Panc1 (cell line): ENCODE measurements around the gene HOXD9.

Experiments
- TF ChIP-seq, protein P1 (sequence below): fragments of 450-650 bp; IDR thresholded peaks from 2 replicates; pipeline ENCODE4 v1.5.1; 2017; ENCODE audit warnings: mild to moderate bottlenecking
- TF ChIP-seq, protein P2 (sequence below), 2 experiments: IDR thresholded peaks; 2 replicates each; pipeline ENCODE4 v1.6.1; 2011 to 2012; ENCODE audit warnings: low read depth in 2 of 2, control low read depth in 1 of 2, low read length in 1 of 2, mild to moderate bottlenecking in 1 of 2, moderate library complexity in 1 of 2; ENCODE audit not compliant: insufficient read depth in 1 of 2

DNA sequence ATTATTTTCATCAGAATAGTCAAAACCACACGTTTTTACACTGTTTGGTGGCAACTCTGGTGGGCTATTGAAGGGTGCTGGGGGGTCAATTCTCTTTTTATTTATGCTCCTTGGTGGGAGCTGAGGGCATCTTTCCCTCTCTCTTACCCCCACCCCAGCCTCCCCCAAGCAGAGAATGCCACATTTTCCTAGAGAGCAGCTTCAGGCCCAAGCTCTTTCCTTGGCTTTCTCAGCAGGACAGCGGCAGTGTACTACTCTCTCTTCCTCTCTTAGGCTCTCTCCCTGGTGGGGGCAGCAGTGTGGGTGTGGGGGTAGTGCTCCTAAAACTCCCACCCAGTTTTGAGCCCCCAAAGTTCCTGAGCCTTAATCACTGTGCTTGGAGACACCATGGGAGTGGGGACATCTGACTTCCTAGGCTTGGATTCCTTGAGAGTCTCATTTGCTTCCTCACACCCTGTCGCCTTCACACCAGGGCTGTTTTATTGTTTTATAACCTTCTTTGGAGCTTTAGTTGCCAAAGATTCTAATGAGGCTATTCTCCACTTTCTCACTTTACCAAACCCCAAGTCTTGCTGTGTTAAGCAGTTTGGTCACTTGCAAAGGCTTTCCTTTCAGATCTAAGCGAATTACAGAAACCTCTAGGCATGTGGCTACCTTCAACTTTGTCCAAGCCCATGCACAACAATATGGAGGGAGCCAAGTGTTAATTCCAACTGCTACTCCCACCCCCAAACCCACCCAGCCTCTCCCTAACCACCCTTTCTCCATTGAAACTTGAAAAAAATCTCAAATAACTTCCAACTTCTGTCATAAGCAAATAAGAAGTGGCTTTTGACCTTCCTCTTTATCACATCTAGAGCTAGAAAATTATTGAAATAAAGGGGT, 22.8 kb downstream of the HOXD9 start:
- TF ChIP-seq, protein P1, sequence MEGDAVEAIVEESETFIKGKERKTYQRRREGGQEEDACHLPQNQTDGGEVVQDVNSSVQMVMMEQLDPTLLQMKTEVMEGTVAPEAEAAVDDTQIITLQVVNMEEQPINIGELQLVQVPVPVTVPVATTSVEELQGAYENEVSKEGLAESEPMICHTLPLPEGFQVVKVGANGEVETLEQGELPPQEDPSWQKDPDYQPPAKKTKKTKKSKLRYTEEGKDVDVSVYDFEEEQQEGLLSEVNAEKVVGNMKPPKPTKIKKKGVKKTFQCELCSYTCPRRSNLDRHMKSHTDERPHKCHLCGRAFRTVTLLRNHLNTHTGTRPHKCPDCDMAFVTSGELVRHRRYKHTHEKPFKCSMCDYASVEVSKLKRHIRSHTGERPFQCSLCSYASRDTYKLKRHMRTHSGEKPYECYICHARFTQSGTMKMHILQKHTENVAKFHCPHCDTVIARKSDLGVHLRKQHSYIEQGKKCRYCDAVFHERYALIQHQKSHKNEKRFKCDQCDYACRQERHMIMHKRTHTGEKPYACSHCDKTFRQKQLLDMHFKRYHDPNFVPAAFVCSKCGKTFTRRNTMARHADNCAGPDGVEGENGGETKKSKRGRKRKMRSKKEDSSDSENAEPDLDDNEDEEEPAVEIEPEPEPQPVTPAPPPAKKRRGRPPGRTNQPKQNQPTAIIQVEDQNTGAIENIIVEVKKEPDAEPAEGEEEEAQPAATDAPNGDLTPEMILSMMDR, result no peak
- TF ChIP-seq, protein P2, sequence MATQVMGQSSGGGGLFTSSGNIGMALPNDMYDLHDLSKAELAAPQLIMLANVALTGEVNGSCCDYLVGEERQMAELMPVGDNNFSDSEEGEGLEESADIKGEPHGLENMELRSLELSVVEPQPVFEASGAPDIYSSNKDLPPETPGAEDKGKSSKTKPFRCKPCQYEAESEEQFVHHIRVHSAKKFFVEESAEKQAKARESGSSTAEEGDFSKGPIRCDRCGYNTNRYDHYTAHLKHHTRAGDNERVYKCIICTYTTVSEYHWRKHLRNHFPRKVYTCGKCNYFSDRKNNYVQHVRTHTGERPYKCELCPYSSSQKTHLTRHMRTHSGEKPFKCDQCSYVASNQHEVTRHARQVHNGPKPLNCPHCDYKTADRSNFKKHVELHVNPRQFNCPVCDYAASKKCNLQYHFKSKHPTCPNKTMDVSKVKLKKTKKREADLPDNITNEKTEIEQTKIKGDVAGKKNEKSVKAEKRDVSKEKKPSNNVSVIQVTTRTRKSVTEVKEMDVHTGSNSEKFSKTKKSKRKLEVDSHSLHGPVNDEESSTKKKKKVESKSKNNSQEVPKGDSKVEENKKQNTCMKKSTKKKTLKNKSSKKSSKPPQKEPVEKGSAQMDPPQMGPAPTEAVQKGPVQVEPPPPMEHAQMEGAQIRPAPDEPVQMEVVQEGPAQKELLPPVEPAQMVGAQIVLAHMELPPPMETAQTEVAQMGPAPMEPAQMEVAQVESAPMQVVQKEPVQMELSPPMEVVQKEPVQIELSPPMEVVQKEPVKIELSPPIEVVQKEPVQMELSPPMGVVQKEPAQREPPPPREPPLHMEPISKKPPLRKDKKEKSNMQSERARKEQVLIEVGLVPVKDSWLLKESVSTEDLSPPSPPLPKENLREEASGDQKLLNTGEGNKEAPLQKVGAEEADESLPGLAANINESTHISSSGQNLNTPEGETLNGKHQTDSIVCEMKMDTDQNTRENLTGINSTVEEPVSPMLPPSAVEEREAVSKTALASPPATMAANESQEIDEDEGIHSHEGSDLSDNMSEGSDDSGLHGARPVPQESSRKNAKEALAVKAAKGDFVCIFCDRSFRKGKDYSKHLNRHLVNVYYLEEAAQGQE (IDR thresholded peaks at IDR 0.05; ENCODE audit: insufficient read depth in 1 of 2, low read depth in 2 of 2, low read length in 1 of 2), result no peak
